Measurements from ENCODE around the gene SEC22C. TPM values are rescaled to one million over a fixed set of nuclear protein-coding genes. Genes with fewer than 3 reads are reported as not detected.

Gene SEC22C
- total RNA-seq, 2 donors from 2014 or later: 17.1 to 17.5 TPM

GRCh38 chr3:42531470-42531869, 50.3 kb downstream of the SEC22C start:
- H3K4me3 ChIP-seq: no peak overlapping the region
- no peak for DNase-seq
- no peaks in the 10 kb centered on the region for H3K9me3 ChIP-seq
- H3K27me3 ChIP-seq: no peaks in the 10 kb centered on the region
- no peak overlapping the region for H3K27ac ChIP-seq
- no peak for TF ChIP-seq CTCF (IDR thresholded peaks at IDR 0.05)
- no peak overlapping the region for H3K9ac ChIP-seq (ENCODE audit: low read depth in 2 of 2, low read length in 2 of 2)
- no peaks in the 10 kb centered on the region for H3K4me1 ChIP-seq
- intact Hi-C loops (cut with DNase I): no loop called here
- no peaks in the 10 kb centered on the region for H3K36me3 ChIP-seq

GRCh38 chr3:42530073-42530472, 51.7 kb downstream of the SEC22C start:
- Histone ChIP-seq H3K36me3 (no peaks in the 10 kb centered on the region), H3K9ac (ENCODE audit: low read depth in 2 of 2, low read length in 2 of 2) (no peak overlapping the region), H3K4me1 (no peaks in the 10 kb centered on the region), H3K9me3 (no peaks in the 10 kb centered on the region), H3K27ac (no peak overlapping the region), H3K4me3 (no peak overlapping the region), H3K27me3 (no peaks in the 10 kb centered on the region)
- TF ChIP-seq CTCF (IDR thresholded peaks at IDR 0.05): no peak
- intact Hi-C loops (cut with DNase I): no loop called here
- no peak for DNase-seq

DNA sequence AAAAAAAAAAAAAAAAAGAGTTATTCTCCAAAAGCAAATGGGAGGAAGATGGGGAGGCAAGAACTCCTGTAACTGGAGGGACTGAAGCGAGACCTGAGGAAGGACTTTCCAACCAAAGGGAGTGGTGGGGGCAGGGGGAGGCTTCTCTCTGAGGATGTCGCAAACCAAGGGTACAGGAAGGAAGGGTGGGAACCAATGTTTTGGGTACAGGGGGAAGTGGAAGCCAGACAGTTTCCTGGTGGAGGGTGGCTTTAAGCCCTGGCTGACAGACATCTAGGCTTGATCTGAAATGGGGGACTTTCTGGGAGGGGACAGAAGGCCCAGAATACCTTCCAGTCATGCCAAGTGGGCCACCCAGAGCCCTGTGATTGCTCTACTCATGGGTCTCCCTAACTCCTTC, 52.3 kb downstream of the SEC22C start:
- DNase-seq: no peak
- no peak overlapping the region for H3K9ac ChIP-seq (ENCODE audit: low read depth in 2 of 2, low read length in 2 of 2)
- H3K27me3 ChIP-seq: no peaks in the 10 kb centered on the region
- no peak overlapping the region for H3K27ac ChIP-seq
- intact Hi-C loops (cut with DNase I): no loop called here
- H3K4me1 ChIP-seq: no peaks in the 10 kb centered on the region
- H3K4me3 ChIP-seq: no peak overlapping the region
- no peaks in the 10 kb centered on the region for H3K9me3 ChIP-seq
- H3K36me3 ChIP-seq: no peaks in the 10 kb centered on the region
- TF ChIP-seq CTCF (IDR thresholded peaks at IDR 0.05): no peak

DNA sequence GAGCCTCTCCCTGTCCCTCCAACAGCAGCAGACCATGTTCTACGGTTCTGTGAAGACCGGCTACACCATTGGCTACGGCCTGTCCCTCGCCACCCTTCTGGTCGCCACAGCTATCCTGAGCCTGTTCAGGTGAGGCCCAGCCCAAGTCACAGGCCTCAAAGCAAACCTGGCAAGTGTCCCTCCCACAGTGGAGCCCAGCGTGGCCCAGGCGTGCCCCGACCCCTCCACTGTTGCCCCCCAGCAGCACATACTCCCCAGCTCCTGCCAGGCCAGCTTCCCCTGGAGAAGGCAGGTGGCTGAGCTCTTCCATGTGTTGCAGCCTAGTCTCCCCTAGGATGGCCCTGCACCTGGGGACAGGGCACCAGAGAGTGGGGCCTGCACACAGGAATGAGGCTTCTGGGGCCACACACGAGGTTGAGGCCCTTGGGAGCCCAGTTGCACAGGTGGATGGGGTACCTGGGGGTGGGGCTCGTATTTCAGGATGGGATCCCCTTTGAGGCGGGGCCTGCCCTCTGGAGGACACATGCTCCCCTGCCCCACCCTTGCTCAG, 54.3 kb downstream of the SEC22C start:
- Histone ChIP-seq H3K4me3 (no peak overlapping the region), H3K9me3 (no peaks in the 10 kb centered on the region), H3K27me3 (no peaks in the 10 kb centered on the region), H3K4me1 (no peaks in the 10 kb centered on the region), H3K36me3 (no peaks in the 10 kb centered on the region), H3K9ac (ENCODE audit: low read depth in 2 of 2, low read length in 2 of 2) (no peak overlapping the region), H3K27ac (no peak overlapping the region)
- intact Hi-C loops (cut with DNase I): no loop called here
- DNase-seq: no peak
- no peak for TF ChIP-seq CTCF (IDR thresholded peaks at IDR 0.05)

DNA sequence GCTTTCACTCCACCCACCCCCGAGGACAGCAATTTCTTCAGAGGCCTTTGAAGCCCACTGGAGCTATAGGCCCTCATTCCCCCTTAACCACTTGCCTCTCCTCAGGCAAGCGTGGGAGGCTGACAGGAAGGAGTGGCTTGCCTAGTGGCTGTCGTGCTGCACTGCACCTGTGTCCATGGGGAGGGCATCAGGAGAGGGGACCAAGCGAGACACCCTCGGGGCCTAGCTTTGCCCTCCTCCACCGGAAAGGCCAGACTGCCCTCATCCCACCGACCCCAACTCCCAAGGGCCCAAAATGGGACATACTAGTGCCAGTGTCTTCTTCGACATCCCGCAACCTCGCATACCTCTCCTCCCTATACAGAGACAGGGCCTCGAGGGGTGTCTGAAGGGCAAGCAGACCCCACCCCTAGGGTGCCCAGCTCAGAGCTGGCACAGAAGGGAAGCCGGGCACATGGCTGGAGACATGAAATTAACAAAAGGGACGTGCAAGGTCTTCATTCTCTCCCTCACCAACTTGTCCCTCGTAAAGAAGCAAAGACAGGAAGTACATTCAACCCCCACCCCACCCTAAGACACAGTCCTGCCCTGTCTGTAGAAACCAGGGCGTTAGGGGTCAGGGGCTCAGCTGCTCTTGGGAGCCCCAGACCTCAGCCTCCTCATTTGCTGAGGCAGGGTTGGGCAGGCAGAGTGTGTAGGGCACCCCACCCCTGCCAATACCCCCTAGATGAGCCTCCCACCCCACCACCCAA, 55.0 kb downstream of the SEC22C start:
- Histone ChIP-seq H3K9me3 (no peaks in the 10 kb centered on the region), H3K36me3 (no peaks in the 10 kb centered on the region), H3K9ac (ENCODE audit: low read depth in 2 of 2, low read length in 2 of 2) (no peak overlapping the region), H3K4me1 (no peaks in the 10 kb centered on the region), H3K27me3 (no peaks in the 10 kb centered on the region), H3K27ac (no peak overlapping the region), H3K4me3 (no peak overlapping the region)
- intact Hi-C loops (cut with DNase I): no loop called here
- TF ChIP-seq CTCF (IDR thresholded peaks at IDR 0.05): no peak
- DNase-seq: no peak
